Nephron (organoid): ENCODE data around the gene TLL1.

Source experiments
- H3K27ac Mint-ChIP-seq, 3 experiments: 2 replicates each; pipeline ENCODE4 v1.8.0; 2020; ENCODE audit warnings: mixed read lengths in 3 of 3, mild to moderate bottlenecking in 2 of 3, moderate library complexity in 1 of 3
- H3K27me3 Mint-ChIP-seq: 2 replicates; pipeline ENCODE4 v1.8.0; 2021; ENCODE audit warnings: low read depth, mild to moderate bottlenecking, moderate library complexity, mixed read lengths
- H3K36me3 Mint-ChIP-seq: 2 replicates; pipeline ENCODE4 v1.8.0; 2020; ENCODE audit warnings: low read depth, mixed read lengths
- H3K4me1 Mint-ChIP-seq: 2 replicates; pipeline ENCODE4 v1.8.0; 2020; ENCODE audit warnings: mixed read lengths
- H3K4me3 Mint-ChIP-seq, 3 experiments: 2 replicates each; pipeline ENCODE4 v1.8.0; 2020; ENCODE audit warnings: mild to moderate bottlenecking in 3 of 3, mixed read lengths in 3 of 3, moderate library complexity in 2 of 3
- H3K9me3 Mint-ChIP-seq: 2 replicates; pipeline ENCODE4 v1.8.0; 2020; ENCODE audit warnings: mixed read lengths
- TF ChIP-seq, protein P1 (sequence below), 3 experiments: fragments of 200-600 bp; sonication (generic); IDR thresholded peaks; one replicate each; pipeline ENCODE4 v1.5.0; 2021; ENCODE audit warnings: antibody characterized with exemption in 3 of 3; ENCODE audit not compliant: unreplicated experiment in 3 of 3

The TLL1 gene

DNA sequence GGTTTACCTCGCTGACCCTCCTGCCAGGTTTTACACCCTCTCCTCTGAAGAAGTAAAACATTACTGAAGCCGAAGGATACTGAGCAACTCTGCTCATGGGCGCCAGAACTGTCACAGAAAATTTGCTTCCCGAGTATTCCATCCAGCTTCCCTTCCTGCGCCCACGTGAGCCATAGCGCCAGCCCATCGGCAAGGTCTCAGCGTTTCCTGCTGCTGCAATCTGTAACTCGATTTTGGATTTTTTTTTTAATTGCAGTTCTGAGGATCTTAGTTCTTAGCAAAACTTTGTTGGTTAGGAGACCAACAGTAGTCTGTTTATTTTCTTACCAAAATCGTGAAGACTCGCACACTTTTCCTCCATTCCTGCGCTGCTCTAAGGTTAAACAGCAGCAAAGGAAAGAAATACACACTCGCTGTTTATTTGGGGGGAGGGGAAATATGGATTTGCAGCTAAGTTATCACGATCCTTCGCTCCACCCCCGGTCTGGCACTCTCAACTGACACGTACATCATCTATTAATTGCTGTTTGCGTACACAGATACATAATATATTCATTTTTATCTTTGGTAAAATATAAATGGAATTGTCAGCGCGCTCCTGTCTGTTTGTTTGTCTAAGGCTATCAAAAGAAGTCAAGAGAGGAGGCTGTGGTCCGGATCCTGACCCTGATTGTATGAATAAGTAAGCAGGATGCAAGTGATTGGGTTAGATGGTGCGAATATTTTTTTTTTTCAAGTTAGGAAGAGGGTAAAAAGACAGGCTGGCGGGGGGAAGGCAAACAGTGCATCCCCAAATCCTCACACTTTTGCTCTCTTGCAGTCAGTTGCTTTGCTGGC lies at the start of gene TLL1:
TLL1 (plus strand) TSS at position 777 of the 837 bp plus-strand sequence. CDS start 668 bp downstream, outside the sequence.
- H3K36me3 Mint-ChIP-seq = no peaks in the 10 kb centered on the region
- H3K4me1 Mint-ChIP-seq = peaks cover 26% of the 10 kb centered on the region
- peak within 1 kb of the TSS; percentile 88 to 94 (median 90) for H3K4me3 Mint-ChIP-seq
- TF ChIP-seq, protein P1, sequence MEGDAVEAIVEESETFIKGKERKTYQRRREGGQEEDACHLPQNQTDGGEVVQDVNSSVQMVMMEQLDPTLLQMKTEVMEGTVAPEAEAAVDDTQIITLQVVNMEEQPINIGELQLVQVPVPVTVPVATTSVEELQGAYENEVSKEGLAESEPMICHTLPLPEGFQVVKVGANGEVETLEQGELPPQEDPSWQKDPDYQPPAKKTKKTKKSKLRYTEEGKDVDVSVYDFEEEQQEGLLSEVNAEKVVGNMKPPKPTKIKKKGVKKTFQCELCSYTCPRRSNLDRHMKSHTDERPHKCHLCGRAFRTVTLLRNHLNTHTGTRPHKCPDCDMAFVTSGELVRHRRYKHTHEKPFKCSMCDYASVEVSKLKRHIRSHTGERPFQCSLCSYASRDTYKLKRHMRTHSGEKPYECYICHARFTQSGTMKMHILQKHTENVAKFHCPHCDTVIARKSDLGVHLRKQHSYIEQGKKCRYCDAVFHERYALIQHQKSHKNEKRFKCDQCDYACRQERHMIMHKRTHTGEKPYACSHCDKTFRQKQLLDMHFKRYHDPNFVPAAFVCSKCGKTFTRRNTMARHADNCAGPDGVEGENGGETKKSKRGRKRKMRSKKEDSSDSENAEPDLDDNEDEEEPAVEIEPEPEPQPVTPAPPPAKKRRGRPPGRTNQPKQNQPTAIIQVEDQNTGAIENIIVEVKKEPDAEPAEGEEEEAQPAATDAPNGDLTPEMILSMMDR (IDR thresholded peaks at IDR 0.05; ENCODE audit: unreplicated experiment in 3 of 3) = no peak
- H3K27ac Mint-ChIP-seq = peak within 1 kb of the TSS; percentile 30 to 66 (median 51)
- peaks cover 89% of the 10 kb centered on the region for H3K27me3 Mint-ChIP-seq
- H3K9me3 Mint-ChIP-seq = no peaks in the 10 kb centered on the region

DNA sequence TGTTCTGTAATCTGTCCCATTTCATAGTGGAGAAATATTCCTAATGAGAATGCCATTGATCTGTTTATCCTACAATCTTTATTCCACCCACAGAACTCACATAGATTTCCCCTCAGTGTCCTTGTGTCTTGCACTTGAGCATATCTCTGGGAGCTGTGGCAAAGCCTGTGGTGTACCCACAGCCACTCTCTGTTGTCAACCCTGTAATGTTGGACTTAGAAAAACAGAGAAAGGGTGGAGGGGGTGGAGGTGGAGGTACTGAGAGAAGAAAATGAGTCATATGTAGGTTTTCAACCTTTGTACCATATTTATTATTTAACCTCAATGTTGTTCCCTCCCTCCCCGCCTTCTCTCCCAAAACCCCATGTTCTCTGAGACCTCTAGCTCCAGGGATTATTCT lies 46.9 kb upstream of the TLL1 start:
- TF ChIP-seq, protein P1 (IDR thresholded peaks at IDR 0.05; ENCODE audit: unreplicated experiment in 3 of 3) = no peak
- H3K9me3 Mint-ChIP-seq = peaks cover 6% of the 10 kb centered on the region
- H3K27ac Mint-ChIP-seq = no peak overlapping the region
- H3K4me3 Mint-ChIP-seq = no peak overlapping the region
- no peaks in the 10 kb centered on the region for H3K27me3 Mint-ChIP-seq
- H3K36me3 Mint-ChIP-seq = no peaks in the 10 kb centered on the region
- peaks cover 4% of the 10 kb centered on the region for H3K4me1 Mint-ChIP-seq

DNA sequence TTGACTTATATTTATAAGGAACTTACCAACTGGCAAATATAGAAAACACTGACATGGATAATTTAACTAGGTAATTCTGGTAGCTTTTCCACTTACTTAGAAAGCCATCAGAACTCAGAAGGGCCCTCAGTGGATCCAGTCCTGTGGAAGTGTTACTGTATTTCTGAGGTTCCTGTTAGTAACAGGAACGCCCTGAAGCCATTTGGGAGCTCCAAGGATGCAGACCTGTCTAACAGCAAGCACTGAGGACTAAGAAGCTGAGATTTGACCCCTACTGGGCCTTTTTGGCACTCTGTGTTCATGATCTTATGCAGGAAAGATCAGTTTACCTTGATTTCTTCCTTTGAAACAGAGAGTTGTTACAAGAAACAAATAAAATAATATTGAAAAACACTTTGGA lies 46.0 kb upstream of the TLL1 start:
- TF ChIP-seq, protein P1 (IDR thresholded peaks at IDR 0.05; ENCODE audit: unreplicated experiment in 3 of 3) = no peak
- Mint-ChIP-seq H3K4me1 (peaks cover 4% of the 10 kb centered on the region), H3K27me3 (no peaks in the 10 kb centered on the region), H3K4me3 (no peak overlapping the region), H3K27ac (no peak overlapping the region), H3K9me3 (no peaks in the 10 kb centered on the region), H3K36me3 (no peaks in the 10 kb centered on the region)

DNA sequence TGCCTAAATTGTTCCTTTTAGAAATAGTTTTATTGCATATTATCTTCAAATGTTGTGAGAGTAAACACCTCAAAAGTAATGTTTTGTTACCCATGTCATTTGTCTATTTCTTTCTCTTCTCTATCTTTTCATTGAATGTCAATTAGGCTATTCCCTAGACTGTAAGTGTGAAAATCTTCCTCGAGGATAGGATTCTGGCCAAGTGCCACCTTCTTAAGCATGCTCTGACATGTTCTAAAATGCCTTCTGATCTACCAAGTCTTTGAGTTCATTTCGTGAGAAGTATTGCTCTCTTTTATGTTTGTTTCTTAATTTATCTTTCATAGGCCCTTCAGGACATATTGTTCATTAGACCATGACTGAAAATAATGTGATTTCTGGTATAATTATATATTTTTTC lies 44.1 kb upstream of the TLL1 start:
- no peaks in the 10 kb centered on the region for H3K9me3 Mint-ChIP-seq
- no peak overlapping the region for H3K4me3 Mint-ChIP-seq
- H3K27me3 Mint-ChIP-seq = no peaks in the 10 kb centered on the region
- H3K27ac Mint-ChIP-seq = no peak overlapping the region
- H3K4me1 Mint-ChIP-seq = peaks cover 4% of the 10 kb centered on the region
- H3K36me3 Mint-ChIP-seq = no peaks in the 10 kb centered on the region
- TF ChIP-seq, protein P1 (IDR thresholded peaks at IDR 0.05; ENCODE audit: unreplicated experiment in 3 of 3) = no peak

DNA sequence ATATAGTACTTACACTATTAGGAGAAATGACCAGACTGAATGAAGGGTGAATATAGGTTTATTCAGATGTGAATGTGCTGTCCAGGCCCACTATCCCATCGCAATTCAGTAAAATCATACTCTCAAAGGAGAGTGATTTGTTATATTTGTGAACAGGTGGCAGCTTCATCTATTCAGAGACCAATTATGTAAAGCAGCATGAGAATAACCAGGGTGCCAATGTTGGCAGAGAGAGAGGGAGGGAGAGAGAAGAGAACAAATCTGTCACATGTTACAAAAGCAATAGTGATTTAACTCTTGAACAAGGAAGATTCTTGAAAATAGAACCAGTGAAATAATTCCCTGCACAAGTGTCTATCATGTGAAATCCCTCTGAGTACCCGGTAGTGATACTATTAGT lies 38.9 kb upstream of the TLL1 start:
- TF ChIP-seq, protein P1 (IDR thresholded peaks at IDR 0.05; ENCODE audit: unreplicated experiment in 3 of 3) = no peak
- Mint-ChIP-seq H3K27ac (no peak overlapping the region), H3K27me3 (no peaks in the 10 kb centered on the region), H3K4me3 (no peak overlapping the region), H3K4me1 (peaks cover 6% of the 10 kb centered on the region), H3K36me3 (no peaks in the 10 kb centered on the region), H3K9me3 (no peaks in the 10 kb centered on the region)

DNA sequence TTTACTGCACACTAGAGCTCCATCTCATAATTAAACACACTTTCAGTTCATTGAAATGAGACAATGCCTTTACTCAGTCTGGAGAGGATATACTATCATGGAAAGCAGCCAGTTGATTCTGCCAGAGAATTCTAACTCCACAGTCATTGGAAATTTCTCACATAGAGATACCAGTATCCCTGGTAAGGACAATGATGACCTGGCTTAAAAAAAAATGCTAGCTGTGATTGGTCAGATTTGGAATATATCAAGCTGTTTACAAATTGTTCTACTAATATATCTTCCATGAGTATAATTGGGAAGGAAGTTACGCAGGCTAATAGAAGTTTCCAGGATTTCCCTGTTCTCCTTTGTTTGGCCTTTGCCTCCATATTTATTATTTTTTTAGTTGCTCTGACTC lies 34.5 kb upstream of the TLL1 start:
- Mint-ChIP-seq H3K27me3 (no peaks in the 10 kb centered on the region), H3K9me3 (no peaks in the 10 kb centered on the region), H3K27ac (peak overlapping the region in 1 of 3 experiments; percentile 48), H3K4me1 (peaks cover 15% of the 10 kb centered on the region), H3K36me3 (no peaks in the 10 kb centered on the region), H3K4me3 (no peak overlapping the region)
- TF ChIP-seq, protein P1 (IDR thresholded peaks at IDR 0.05; ENCODE audit: unreplicated experiment in 3 of 3) = no peak
